BJ (cell line): Measurements from ENCODE around the gene CETN1. TPM values are rescaled to one million over a fixed set of nuclear protein-coding genes. Genes with fewer than 3 reads are reported as not detected.
A peak's percentile ranks its signal among the peaks of the same experiment; 100 is the strongest.

Experiments used
- CTCF ChIA-PET: fragments of 350-600 bp; formaldehyde crosslinking; extraction: SDS; loops from one replicate; lab custom pipeline; 2021; ENCODE audit warnings: antibody characterized with exemption, inconsistent platforms; lab: Yijun Ruan, JAX
- POLR2A ChIA-PET: fragments of 300-600 bp; sonication (Branson Sonifier 250); formaldehyde crosslinking; extraction: SDS; loops from one replicate; lab custom pipeline; 2021; ENCODE audit warnings: antibody characterized with exemption; lab: Charles Lee
- DNase-seq: peaks from one replicate; pipeline ENCODE4 v3.0.0-alpha.2; 2011; ENCODE audit warnings: low read depth
- H3K27me3 ChIP-seq: 2 replicates; pipeline ENCODE4 v1.6.0; 2011; ENCODE audit warnings: low read length; ENCODE audit not compliant: control insufficient read depth, insufficient read depth
- H3K36me3 ChIP-seq: 2 replicates; pipeline ENCODE4 v1.5.1; 2011; ENCODE audit warnings: low read length; ENCODE audit not compliant: control insufficient read depth, insufficient read depth
- H3K4me3 ChIP-seq: 2 replicates; pipeline ENCODE4 v1.5.1; 2011; ENCODE audit warnings: low read depth, mild to moderate bottlenecking, control low read depth, low read length
- polyA plus RNA-seq: library from polyadenylated mRNA; depleted of rRNA; stranded (reverse); fragments of >200 nt; gene quantifications from 2 replicates; pipeline ENCODE4 v1.2.3, GENCODE V29; 2011
- TF ChIP-seq, protein P1 (sequence below): IDR thresholded peaks from 2 replicates; pipeline ENCODE4 v1.5.1; 2011; ENCODE audit warnings: low read depth, mild to moderate bottlenecking, control low read depth, inconsistent platforms, low read length, moderate library complexity; ENCODE audit not compliant: insufficient read depth

The CETN1 gene
- polyA plus RNA-seq, 1 experiment, result not detected

DNA sequence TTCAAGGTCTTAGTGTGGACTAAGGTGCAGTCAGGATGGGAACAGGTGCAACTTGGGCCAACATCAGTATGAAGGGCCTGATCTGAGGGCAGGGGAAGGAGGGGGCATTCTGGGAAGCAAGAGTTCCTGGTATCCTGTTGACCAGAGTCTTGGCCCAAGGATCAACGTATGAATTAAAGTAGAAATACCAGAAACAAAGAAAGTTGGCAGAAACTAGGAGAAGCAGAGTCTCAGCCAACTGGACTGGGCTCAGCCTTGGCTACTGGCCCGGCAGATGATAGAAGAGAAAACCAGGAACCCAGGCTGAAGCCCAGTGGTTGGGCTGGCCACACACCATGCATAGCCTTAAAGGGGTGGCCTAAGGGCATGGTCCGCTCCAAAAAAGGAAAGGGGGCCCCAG lies 2.3 kb downstream of the CETN1 start:
- DNase-seq, result no peak
- Histone ChIP-seq H3K36me3 (no peaks in the 10 kb centered on the region), H3K4me3 (no peak overlapping the region), H3K27me3 (peaks cover 5% of the 10 kb centered on the region; the same call in 1 of the 2 replicates)
- ChIA-PET CTCF (no interaction called here), POLR2A (no interaction called here)
- TF ChIP-seq, protein P1, sequence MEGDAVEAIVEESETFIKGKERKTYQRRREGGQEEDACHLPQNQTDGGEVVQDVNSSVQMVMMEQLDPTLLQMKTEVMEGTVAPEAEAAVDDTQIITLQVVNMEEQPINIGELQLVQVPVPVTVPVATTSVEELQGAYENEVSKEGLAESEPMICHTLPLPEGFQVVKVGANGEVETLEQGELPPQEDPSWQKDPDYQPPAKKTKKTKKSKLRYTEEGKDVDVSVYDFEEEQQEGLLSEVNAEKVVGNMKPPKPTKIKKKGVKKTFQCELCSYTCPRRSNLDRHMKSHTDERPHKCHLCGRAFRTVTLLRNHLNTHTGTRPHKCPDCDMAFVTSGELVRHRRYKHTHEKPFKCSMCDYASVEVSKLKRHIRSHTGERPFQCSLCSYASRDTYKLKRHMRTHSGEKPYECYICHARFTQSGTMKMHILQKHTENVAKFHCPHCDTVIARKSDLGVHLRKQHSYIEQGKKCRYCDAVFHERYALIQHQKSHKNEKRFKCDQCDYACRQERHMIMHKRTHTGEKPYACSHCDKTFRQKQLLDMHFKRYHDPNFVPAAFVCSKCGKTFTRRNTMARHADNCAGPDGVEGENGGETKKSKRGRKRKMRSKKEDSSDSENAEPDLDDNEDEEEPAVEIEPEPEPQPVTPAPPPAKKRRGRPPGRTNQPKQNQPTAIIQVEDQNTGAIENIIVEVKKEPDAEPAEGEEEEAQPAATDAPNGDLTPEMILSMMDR, result no peak

DNA sequence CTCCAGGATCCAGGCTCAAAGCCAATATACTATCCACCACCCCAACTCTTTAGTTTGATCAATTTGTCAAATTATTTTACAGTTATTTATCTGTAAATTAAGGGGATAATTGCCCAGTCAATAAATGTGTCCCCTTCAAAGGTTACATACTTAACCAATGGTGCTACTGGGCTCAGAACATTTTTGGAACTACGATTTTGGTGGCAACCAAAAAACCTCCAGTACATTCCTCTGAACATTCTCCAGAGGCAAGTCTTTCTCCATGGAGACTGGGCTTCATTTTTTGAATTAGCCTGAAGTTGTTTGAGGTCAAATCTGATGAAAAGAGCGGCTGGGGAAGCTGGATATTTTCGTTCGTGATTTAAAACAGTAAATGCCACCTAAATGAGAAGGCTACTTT lies 14.9 kb downstream of the CETN1 start:
- H3K36me3 ChIP-seq, result no peaks in the 10 kb centered on the region
- CTCF ChIA-PET, result no interaction called here
- POLR2A ChIA-PET, result no interaction called here
- peaks cover 4% of the 10 kb centered on the region for H3K27me3 ChIP-seq
- DNase-seq, result no peak
- TF ChIP-seq, protein P1, result no peak
- no peak overlapping the region for H3K4me3 ChIP-seq

DNA sequence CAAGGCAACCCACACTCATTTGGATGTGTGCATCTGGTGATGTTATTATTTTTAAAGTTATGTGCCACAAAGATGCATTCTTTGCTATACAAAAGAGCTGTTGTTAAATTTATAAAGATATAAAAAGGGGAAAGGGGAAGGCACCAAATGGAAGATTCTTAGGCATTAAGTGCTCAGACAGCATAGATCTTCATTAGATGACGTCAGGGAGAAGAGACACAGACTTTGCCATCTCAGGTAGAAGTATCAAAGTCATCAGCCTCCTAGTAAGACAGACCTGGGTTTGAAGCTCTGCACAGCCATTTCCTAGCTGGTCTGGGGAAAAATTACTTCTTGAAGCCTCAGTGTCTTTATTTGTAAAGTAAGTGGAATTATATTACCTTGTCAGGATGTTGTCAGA lies 15.4 kb downstream of the CETN1 start:
- ChIA-PET POLR2A (interaction anchor here (0.6 kb wide), 1 partner anchor 60 kb away, joined by 4 read pairs; no protein-coding TSS in a partner anchor), CTCF (no interaction called here)
- Histone ChIP-seq H3K36me3 (no peaks in the 10 kb centered on the region), H3K4me3 (no peak overlapping the region), H3K27me3 (peaks cover 4% of the 10 kb centered on the region)
- DNase-seq, result no peak
- TF ChIP-seq, protein P1, result no peak

DNA sequence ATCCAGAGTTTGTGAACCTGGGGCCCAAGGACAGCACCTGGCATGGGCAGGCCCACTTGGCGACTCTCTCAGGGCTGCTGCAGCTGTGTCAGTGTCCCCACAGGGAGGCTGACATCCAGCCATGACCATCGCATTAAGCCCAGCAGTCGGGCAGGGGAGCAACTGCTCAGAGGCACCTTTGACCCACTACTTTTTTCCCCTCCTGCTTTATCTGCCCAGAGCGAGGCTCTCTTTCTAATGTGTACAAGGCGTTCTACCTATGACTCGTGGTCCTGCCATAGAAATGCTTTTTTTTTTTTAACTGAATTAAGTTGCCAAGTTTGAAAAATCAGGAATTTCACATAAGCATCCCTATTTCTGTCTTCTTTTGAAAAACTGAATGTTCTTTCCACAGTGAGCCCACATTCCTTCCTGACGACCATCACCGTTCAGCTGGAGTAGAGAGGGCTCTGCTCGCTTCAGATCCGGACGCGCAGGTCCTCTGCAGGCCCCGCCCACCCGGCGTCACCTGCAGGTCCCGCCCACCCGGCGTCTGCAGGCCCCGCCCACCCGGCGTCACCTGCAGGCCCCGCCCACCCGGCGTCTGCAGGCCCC lies 16.2 kb downstream of the CETN1 start:
- no peak for DNase-seq
- no peak overlapping the region for H3K4me3 ChIP-seq
- CTCF ChIA-PET, result no interaction called here
- TF ChIP-seq, protein P1, result no peak
- POLR2A ChIA-PET, result interaction anchor here (0.6 kb wide), 1 partner anchor 59 kb away, joined by 4 read pairs; no protein-coding TSS in a partner anchor
- no peaks in the 10 kb centered on the region for H3K36me3 ChIP-seq
- H3K27me3 ChIP-seq, result peaks cover 4% of the 10 kb centered on the region

DNA sequence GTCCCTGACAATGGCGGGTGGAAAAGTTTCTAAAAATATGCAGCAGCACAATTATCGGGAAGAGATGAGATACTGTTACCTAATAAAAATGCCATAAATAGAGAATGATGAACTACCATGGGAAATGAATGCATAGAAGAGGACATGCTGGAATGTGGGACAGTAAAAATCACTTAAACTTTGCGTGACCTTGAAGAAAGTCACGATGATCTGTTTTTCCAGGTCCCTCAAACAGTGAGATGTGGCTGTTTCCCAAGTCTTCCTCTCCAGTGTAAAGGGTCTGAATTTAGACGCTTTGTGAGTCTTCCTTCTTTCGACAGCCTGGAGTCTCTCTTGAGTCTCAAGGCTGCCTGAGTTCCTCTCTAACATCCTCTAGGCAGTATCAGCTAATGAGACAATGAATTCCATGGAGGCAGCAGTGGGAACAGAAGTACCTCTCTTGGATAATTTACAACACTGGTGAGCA lies 18.0 kb downstream of the CETN1 start:
- Histone ChIP-seq H3K27me3 (peaks cover 4% of the 10 kb centered on the region), H3K4me3 (0 out of 2 replicates have a peak overlapping the region, but pooled peaks have one; percentile 4), H3K36me3 (no peaks in the 10 kb centered on the region)
- TF ChIP-seq, protein P1, result no peak
- CTCF ChIA-PET, result interaction anchor here (1.4 kb wide), 1 partner anchor 21 kb away, joined by 3 read pairs; no protein-coding TSS in a partner anchor
- DNase-seq, result peak; percentile 94
- POLR2A ChIA-PET, result no interaction called here
